Transverse colon (tissue), 4 donors: ENCODE measurements around the gene ZNF717. TPM values are rescaled to one million over a fixed set of nuclear protein-coding genes. Genes with fewer than 3 reads are reported as not detected.

Experiments
- DNase-seq: peaks from one replicate; pipeline ENCODE4 v3.0.0-alpha.2; 2019
- H3K27ac ChIP-seq, 4 donors: fragments of 200-600 bp; sonication (generic); 2 replicates each; pipeline ENCODE4 v1.5.1; 2016 to 2018; ENCODE audit warnings: inconsistent platforms in 4 of 4
- H3K27me3 ChIP-seq: fragments of 200-600 bp; sonication (generic); 2 replicates; pipeline ENCODE4 v1.5.1; 2017; ENCODE audit warnings: inconsistent platforms
- H3K36me3 ChIP-seq, 4 donors: fragments of 200-600 bp; sonication (generic); 2 replicates each; pipeline ENCODE4 v1.5.1; 2017 to 2019; ENCODE audit warnings: inconsistent platforms in 4 of 4
- H3K4me1 ChIP-seq, 4 donors: fragments of 200-600 bp; sonication (generic); 2 replicates each; pipeline ENCODE4 v1.5.1; 2017 to 2020; ENCODE audit warnings: inconsistent platforms in 4 of 4
- H3K4me3 ChIP-seq, 4 donors: fragments of 200-600 bp; sonication (generic); 1 replicate in 1 of 4; 2 replicates in 3 of 4; pipeline versions ENCODE4 v1.5.1 to v1.6.1; 2017 to 2019; ENCODE audit warnings: inconsistent platforms in 4 of 4
- H3K9me3 ChIP-seq, 2 donors: fragments of 200-600 bp; sonication (generic); 2 replicates each; pipeline ENCODE4 v1.5.1; 2017 to 2019; ENCODE audit warnings: inconsistent platforms in 2 of 2
- EP300 ChIP-seq: sonication (generic); formaldehyde crosslinking; IDR thresholded peaks from one replicate; pipeline ENCODE4 v1.6.1; 2017; ENCODE audit warnings: antibody characterized with exemption, low read depth
- POLR2A ChIP-seq: fragments of 450-650 bp; IDR thresholded peaks from one replicate; pipeline ENCODE4 v1.6.1; 2016; ENCODE audit warnings: antibody characterized with exemption, mild to moderate bottlenecking, moderate library complexity
- POLR2AphosphoS5 ChIP-seq, 3 donors: sonication (generic); formaldehyde crosslinking; IDR thresholded peaks; one replicate each; pipeline ENCODE4 v1.6.1; 2016; ENCODE audit warnings: antibody characterized with exemption in 3 of 3
- WGBS, 2 donors: methylation state at CpG; one replicate each; pipeline ENCODE4 v1.1.5; 2018; ENCODE audit warnings: low coverage in 1 of 2; 5-methylcytosine and 5-hydroxymethylcytosine counted together
- in situ Hi-C, 4 donors: fragments of 200-750 bp; cut with MboI; loops; one replicate each; pipeline versions ENCODE4 v1.15.0 to v1.15.1; 2017; ENCODE audit warnings: low sequenced_read_pairs in 3 of 4, low pct_ligation_motif_present in 1 of 4, low pct_unique_long_range_greater_than_20kb in 1 of 4
- intact Hi-C: fragments of 100-400 bp; cut with DNase I; formaldehyde crosslinking; loops from one replicate; pipeline ENCODE4 v1.15.1; 2023; ENCODE audit warnings: low total_unique reads
- small RNA-seq, 4 donors: library from RNA; depleted of rRNA; stranded (forward); fragments of <200 nt; gene quantifications; one replicate each; pipeline ENCODE3, GENCODE V24; 2016
- total RNA-seq, 4 donors: library from RNA; depleted of rRNA; stranded (reverse); fragments of >200 nt; gene quantifications; one replicate each; pipeline ENCODE4 v1.1.0, GENCODE V29; 2016
- TF ChIP-seq, protein P1 (sequence below), 5 experiments: fragments of 200-600 bp in 3 of 5; fragments of 450-650 bp in 2 of 5; sonication (generic) in 3 of 5; IDR thresholded peaks; 1 replicate in 2 of 5; 2 replicates in 3 of 5; pipeline ENCODE4 v1.5.1; 2016 to 2017; ENCODE audit warnings: antibody characterized with exemption in 5 of 5, inconsistent platforms in 3 of 5, mild to moderate bottlenecking in 2 of 5, moderate library complexity in 1 of 5

Gene ZNF717
- total RNA-seq, 4 donors from 2014 or later: 2.2 to 10.8 (median 5.7) TPM

DNA sequence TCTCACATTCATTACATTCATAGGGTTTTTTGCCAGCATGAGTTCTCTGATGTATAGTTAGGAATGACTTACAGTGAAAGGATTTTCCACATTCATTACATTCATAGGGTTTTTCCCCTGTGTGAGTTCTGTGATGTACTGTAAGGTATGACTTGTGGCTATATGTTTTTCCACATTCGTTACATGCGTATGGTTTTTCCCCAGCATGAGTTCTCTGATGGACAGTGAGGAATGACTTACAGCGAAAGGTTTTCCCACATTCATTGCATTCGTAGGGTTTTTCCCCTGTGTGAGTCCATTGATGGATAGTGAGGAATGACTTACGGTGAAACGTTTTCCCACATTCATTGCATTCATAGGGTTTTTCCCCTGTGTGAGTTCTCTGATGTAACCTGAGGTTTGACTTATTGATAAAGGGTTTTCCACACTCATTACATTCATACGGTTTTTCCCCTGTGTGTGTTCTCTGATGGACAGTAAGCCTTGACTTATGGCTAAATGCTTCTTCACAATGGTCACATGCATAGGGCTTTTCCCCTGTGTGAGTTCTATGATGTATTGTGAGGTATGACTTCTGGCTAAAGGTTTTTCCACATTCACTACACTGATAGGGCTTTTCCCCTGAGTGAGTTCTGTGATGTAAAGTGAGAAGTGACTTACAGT is 47.4 kb downstream of the ZNF717 start:
- TF ChIP-seq, protein P1, sequence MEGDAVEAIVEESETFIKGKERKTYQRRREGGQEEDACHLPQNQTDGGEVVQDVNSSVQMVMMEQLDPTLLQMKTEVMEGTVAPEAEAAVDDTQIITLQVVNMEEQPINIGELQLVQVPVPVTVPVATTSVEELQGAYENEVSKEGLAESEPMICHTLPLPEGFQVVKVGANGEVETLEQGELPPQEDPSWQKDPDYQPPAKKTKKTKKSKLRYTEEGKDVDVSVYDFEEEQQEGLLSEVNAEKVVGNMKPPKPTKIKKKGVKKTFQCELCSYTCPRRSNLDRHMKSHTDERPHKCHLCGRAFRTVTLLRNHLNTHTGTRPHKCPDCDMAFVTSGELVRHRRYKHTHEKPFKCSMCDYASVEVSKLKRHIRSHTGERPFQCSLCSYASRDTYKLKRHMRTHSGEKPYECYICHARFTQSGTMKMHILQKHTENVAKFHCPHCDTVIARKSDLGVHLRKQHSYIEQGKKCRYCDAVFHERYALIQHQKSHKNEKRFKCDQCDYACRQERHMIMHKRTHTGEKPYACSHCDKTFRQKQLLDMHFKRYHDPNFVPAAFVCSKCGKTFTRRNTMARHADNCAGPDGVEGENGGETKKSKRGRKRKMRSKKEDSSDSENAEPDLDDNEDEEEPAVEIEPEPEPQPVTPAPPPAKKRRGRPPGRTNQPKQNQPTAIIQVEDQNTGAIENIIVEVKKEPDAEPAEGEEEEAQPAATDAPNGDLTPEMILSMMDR (IDR thresholded peaks at IDR 0.05): no peak
- no peak for TF ChIP-seq EP300
- TF ChIP-seq POLR2AphosphoS5 (IDR thresholded peaks at IDR 0.05): no peak
- TF ChIP-seq POLR2A: no peak
- H3K27me3 ChIP-seq: no peaks in the 10 kb centered on the region
- intact Hi-C loops (no loop called here), in situ Hi-C loops (no loop called here)
- H3K27ac ChIP-seq: no peak overlapping the region
- WGBS, 2 donors: 66 to 73% methylated on average over 7 of the region's 7 CpGs
- peaks cover 0 to 38% (median 13%) of the 10 kb centered on the region in 4 donors for H3K36me3 ChIP-seq
- no peaks in the 10 kb centered on the region for H3K4me1 ChIP-seq
- no peak overlapping the region for H3K4me3 ChIP-seq
- DNase-seq: no peak
- peaks cover 55 to 76% of the 10 kb centered on the region in 2 donors for H3K9me3 ChIP-seq

DNA sequence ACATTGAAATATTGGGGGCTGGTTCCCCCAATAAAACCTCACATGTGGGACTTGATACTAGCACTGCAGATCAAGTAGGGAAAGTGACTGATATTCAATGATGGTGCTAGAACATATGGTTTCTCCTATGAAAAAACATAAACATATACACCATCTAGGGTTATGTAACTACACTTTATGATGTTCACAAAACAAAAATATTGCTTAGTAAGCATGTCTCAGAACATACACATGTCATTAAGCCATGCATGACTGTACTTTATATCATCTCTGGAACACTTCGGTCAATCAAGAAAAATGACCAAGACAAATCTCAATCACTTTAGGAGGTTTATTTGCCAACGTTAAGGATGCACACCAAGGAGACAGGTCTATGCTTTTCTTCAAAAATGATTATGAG is 57.4 kb downstream of the ZNF717 start:
- no peak for TF ChIP-seq POLR2A
- TF ChIP-seq POLR2AphosphoS5 (IDR thresholded peaks at IDR 0.05): no peak
- TF ChIP-seq, protein P1 (IDR thresholded peaks at IDR 0.05): no peak
- no peak for TF ChIP-seq EP300
- peaks cover 43 to 79% of the 10 kb centered on the region in 2 donors for H3K9me3 ChIP-seq
- no peaks in the 10 kb centered on the region for H3K4me1 ChIP-seq
- in situ Hi-C loops (no loop called here), intact Hi-C loops (no loop called here)
- DNase-seq: no peak
- 72 to 89% methylated on average over 2 of the region's 2 CpGs for WGBS, 2 donors
- no peaks in the 10 kb centered on the region for H3K27me3 ChIP-seq
- H3K36me3 ChIP-seq: peaks cover 0 to 25% (median 1%) of the 10 kb centered on the region in 4 donors
- H3K27ac ChIP-seq: no peak overlapping the region
- no peak overlapping the region for H3K4me3 ChIP-seq

DNA sequence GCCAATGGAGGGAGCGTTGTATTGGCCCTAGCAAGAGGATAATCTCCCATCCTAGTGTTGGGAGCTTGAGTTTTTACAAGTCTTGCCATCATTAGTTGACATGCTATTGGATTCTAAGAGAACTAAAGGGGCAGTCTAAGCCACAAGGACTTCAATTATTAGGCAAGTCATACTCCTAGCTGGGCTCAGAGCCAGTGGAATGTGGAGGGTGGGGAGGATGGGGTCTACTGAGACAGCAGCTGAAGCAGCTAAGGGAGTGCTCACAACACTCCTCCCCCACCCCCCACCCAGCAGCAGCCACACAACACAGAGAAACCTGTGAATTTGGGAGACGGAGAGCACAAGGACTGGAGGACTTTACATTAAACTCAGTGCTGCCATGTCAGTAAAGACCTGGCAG is 93.3 kb downstream of the ZNF717 start:
- Histone ChIP-seq H3K27ac (no peak overlapping the region), H3K4me1 (no peaks in the 10 kb centered on the region), H3K36me3 (no peaks in the 10 kb centered on the region), H3K9me3 (peaks cover 6 to 19% of the 10 kb centered on the region in 2 donors), H3K27me3 (no peaks in the 10 kb centered on the region), H3K4me3 (no peak overlapping the region)
- in situ Hi-C loops: no loop called here
- TF ChIP-seq, protein P1 (IDR thresholded peaks at IDR 0.05): no peak
- TF ChIP-seq POLR2A: no peak
- TF ChIP-seq EP300: no peak
- no peak for TF ChIP-seq POLR2AphosphoS5 (IDR thresholded peaks at IDR 0.05)
- 66% methylated on average over 2 of the region's 2 CpGs; no CpG with 5 or more reads in 1 of the 2 donors for WGBS, 2 donors
- no peak for DNase-seq
- intact Hi-C loops: no loop called here

DNA sequence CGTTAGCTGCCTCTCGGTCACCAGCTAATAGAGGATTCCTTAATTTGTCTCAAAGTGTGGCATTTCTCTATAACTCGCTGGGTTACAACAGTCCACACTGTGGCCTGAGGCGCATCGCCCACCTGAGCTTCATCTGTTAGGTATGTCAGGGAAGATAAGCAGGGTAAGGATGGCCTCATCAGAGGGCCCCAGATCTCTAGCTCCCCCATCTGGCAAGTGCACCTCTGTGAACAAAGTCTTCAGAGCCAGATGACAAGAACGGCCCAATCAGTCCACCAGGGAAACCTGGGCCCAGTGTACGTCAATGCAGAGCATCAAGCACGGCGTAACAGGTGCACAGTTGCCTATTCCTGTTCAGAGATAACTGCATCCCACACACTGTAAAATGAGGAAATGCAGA is 98.0 kb downstream of the ZNF717 start:
- no peak for DNase-seq
- TF ChIP-seq POLR2A (no peak), POLR2AphosphoS5 (IDR thresholded peaks at IDR 0.05) (no peak), EP300 (no peak)
- TF ChIP-seq, protein P1 (IDR thresholded peaks at IDR 0.05): no peak
- no peaks in the 10 kb centered on the region for H3K36me3 ChIP-seq
- no peak overlapping the region for H3K27ac ChIP-seq
- in situ Hi-C loops: no loop called here
- no peaks in the 10 kb centered on the region for H3K27me3 ChIP-seq
- WGBS, 2 donors: 89 to 100% methylated on average over 2 to 9 of the region's 9 CpGs
- intact Hi-C loops: no loop called here
- peaks cover 0 to 4% of the 10 kb centered on the region in 2 donors for H3K9me3 ChIP-seq
- H3K4me1 ChIP-seq: no peaks in the 10 kb centered on the region
- no peak overlapping the region for H3K4me3 ChIP-seq

Small RNA genes within 50 kb of the gene (small RNA-seq; reads per million reads assigned to genes)
- gene MIR4273: 0 reads per million in 4 donors

Other genes starting within 250 kb of the ZNF717 start
- not detected for gene FRG2C, start 121.2 kb downstream of the ZNF717 start, total RNA-seq